UCSD-AML1 (cell line): ENCODE measurements around the gene EHD4.

Experiments used
- DNase-seq: peaks from one replicate; lab custom pipeline; 2025; ENCODE audit not compliant: unreplicated experiment; lab: John Stamatoyannopoulos, UW

Gene EHD4

GRCh38 chr15:41921167-41921566 is 51.2 kb downstream of the EHD4 start:
- no peak for DNase-seq

- no peak for DNase-seq
Observed at GRCh38 chr15:41919954-41920538, 52.3 kb downstream of the EHD4 start.

GRCh38 chr15:41919201-41919820 is 53.0 kb downstream of the EHD4 start:
- no peak for DNase-seq

GRCh38 chr15:41918506-41919126 is 53.7 kb downstream of the EHD4 start:
- no peak for DNase-seq

GRCh38 chr15:41917767-41918430 is 54.5 kb downstream of the EHD4 start:
- DNase-seq, result peak; percentile 36

- DNase-seq, result no peak
Observed at GRCh38 chr15:41915255-41915994, 56.9 kb downstream of the EHD4 start.

- DNase-seq, result no peak
Observed at GRCh38 chr15:41914411-41914810, 57.9 kb downstream of the EHD4 start.

GRCh38 chr15:41913256-41913655 is 59.1 kb downstream of the EHD4 start:
- DNase-seq, result no peak

- no peak for DNase-seq
Observed at GRCh38 chr15:41911691-41912345, 60.5 kb downstream of the EHD4 start.

GRCh38 chr15:41908736-41909461 is 63.5 kb downstream of the EHD4 start:
- no peak for DNase-seq

- DNase-seq, result peak; percentile 33
Observed at GRCh38 chr15:41907141-41907540, 65.2 kb downstream of the EHD4 start.

- no peak for DNase-seq
Observed at GRCh38 chr15:41906608-41907007, 65.7 kb downstream of the EHD4 start.

- DNase-seq, result no peak
Observed at GRCh38 chr15:41905036-41905793, 67.1 kb downstream of the EHD4 start.

- peak; percentile 70 for DNase-seq
Observed at GRCh38 chr15:41904541-41905005, 67.8 kb downstream of the EHD4 start.

- DNase-seq, result no peak
Observed at GRCh38 chr15:41903782-41904181, 68.6 kb downstream of the EHD4 start.

- no peak for DNase-seq
Observed at GRCh38 chr15:41901431-41901830, 70.9 kb downstream of the EHD4 start.

GRCh38 chr15:41900526-41901380 is 71.6 kb downstream of the EHD4 start:
- DNase-seq, result no peak

GRCh38 chr15:41899854-41900442 is 72.4 kb downstream of the EHD4 start:
- no peak for DNase-seq
